H1 (cell line): ENCODE data around the gene ANO2. TPM values are rescaled to one million over a fixed set of nuclear protein-coding genes. Genes with fewer than 3 reads are reported as not detected.

Experiments
- CTCF ChIA-PET: fragments of 300-600 bp; sonication (Branson Sonifier 250); formaldehyde crosslinking; loops from one replicate; lab custom pipeline; 2021; ENCODE audit not compliant: partially characterized antibody; lab: Charles Lee
- POLR2A ChIA-PET: fragments of 300-600 bp; sonication (Branson Sonifier 250); formaldehyde crosslinking; loops from one replicate; lab custom pipeline; 2021; ENCODE audit warnings: inconsistent platforms; ENCODE audit not compliant: partially characterized antibody; lab: Charles Lee
- DNase-seq, 2 experiments: peaks; one replicate each; pipeline versions ENCODE4 v3.0.0 to v3.0.0-alpha.2; 2010 to 2022; ENCODE audit warnings: low spot score in 2 of 2, low read depth in 1 of 2, mixed read lengths in 1 of 2
- FAIRE-seq: peaks from 2 replicates; lab custom pipeline; 2011; peaks lifted over from hg19 to GRCh38; lab: Jason Lieb, UNC
- H2AFZ ChIP-seq: 2 replicates; pipeline ENCODE4 v1.8.1; 2012; ENCODE audit warnings: low read length, inconsistent platforms
- H2AK5ac ChIP-seq: 2 replicates; pipeline ENCODE4 v1.6.1; 2013; ENCODE audit warnings: low read depth, low read length
- H2BK120ac ChIP-seq: replicated peaks from 2 replicates; pipeline ENCODE3; 2013; ENCODE audit warnings: low read depth, low read length, inconsistent platforms
- H2BK12ac ChIP-seq: 2 replicates; pipeline ENCODE4 v1.6.1; 2013; ENCODE audit warnings: low read depth, low read length
- H2BK15ac ChIP-seq: 2 replicates; pipeline ENCODE4 v1.6.1; 2013; ENCODE audit warnings: low read length
- H2BK20ac ChIP-seq: 2 replicates; pipeline ENCODE4 v1.6.1; 2013; ENCODE audit warnings: low read length
- H2BK5ac ChIP-seq: 2 replicates; pipeline ENCODE4 v1.6.1; 2013; ENCODE audit warnings: low read depth, low read length
- H3K14ac ChIP-seq: 2 replicates; pipeline ENCODE4 v1.6.1; 2013; ENCODE audit warnings: inconsistent platforms; ENCODE audit not compliant: insufficient read length
- H3K18ac ChIP-seq: 2 replicates; pipeline ENCODE4 v1.6.1; 2013; ENCODE audit warnings: low read length; ENCODE audit errors: extremely low read depth
- H3K23ac ChIP-seq: 2 replicates; pipeline ENCODE4 v1.6.1; 2013; ENCODE audit warnings: inconsistent platforms; ENCODE audit not compliant: insufficient read length
- H3K23me2 ChIP-seq: 2 replicates; pipeline ENCODE4 v1.6.1; 2013; ENCODE audit warnings: low read depth, low read length
- H3K27ac ChIP-seq: 2 replicates; pipeline ENCODE4 v1.6.1; 2011; ENCODE audit warnings: low read depth, low read length, inconsistent platforms
- H3K27me3 ChIP-seq, 4 experiments: replicated peaks in 1 of 4; 1 replicate in 1 of 4; 2 replicates in 3 of 4; pipeline versions ENCODE4 v1.6.1 to v1.8.1; 2011 to 2013; ENCODE audit warnings: low read length in 3 of 4, mild to moderate bottlenecking in 3 of 4, inconsistent platforms in 2 of 4, mixed read lengths in 2 of 4, moderate library complexity in 1 of 4; ENCODE audit not compliant: control insufficient read depth in 3 of 4, insufficient read depth in 3 of 4; ENCODE audit errors: extremely low read depth in 1 of 4
- H3K36me3 ChIP-seq, 4 experiments: 2 replicates each; pipeline versions ENCODE4 v1.6.1 to v1.8.1; 2011 to 2013; ENCODE audit warnings: mild to moderate bottlenecking in 4 of 4, low read length in 3 of 4, moderate library complexity in 2 of 4, control low read depth in 1 of 4, inconsistent platforms in 1 of 4; ENCODE audit not compliant: insufficient read depth in 4 of 4, control insufficient read depth in 2 of 4
- H3K4ac ChIP-seq: replicated peaks from 2 replicates; pipeline ENCODE3; 2013; ENCODE audit warnings: low read length, low read depth, mixed read lengths, inconsistent platforms; ENCODE audit not compliant: insufficient read length
- H3K4me1 ChIP-seq, 4 experiments: replicated peaks in 1 of 4; 1 replicate in 1 of 4; 2 replicates in 3 of 4; pipeline versions ENCODE4 v1.6.1 to v1.8.1; 2011 to 2013; ENCODE audit warnings: low read length in 3 of 4, inconsistent platforms in 2 of 4, mixed read lengths in 1 of 4; ENCODE audit not compliant: insufficient read depth in 4 of 4, control insufficient read depth in 3 of 4
- H3K4me2 ChIP-seq, 2 experiments: 2 replicates each; pipeline versions ENCODE4 v1.6.1 to v1.8.1; 2011 to 2013; ENCODE audit warnings: low read depth in 2 of 2, low read length in 2 of 2, control low read depth in 1 of 2, inconsistent platforms in 1 of 2, mild to moderate bottlenecking in 1 of 2; ENCODE audit not compliant: insufficient read depth in 1 of 2
- H3K4me3 ChIP-seq, 4 experiments: fragments of 200-600, 300-600 bp in 1 of 4; sonication (generic), shearing (Covaris generic), sonication (Bioruptor Twin) in 1 of 4; 2 replicates each; pipeline versions ENCODE4 v1.5.1 to v1.8.1; 2011 to 2016; ENCODE audit warnings: low read length in 4 of 4, low read depth in 3 of 4, control low read depth in 2 of 4, inconsistent platforms in 2 of 4, mild to moderate bottlenecking in 2 of 4, mixed read lengths in 1 of 4, moderate library complexity in 1 of 4; ENCODE audit not compliant: insufficient read depth in 2 of 4; ENCODE audit errors: extremely low read depth in 1 of 4
- H3K56ac ChIP-seq: replicated peaks from 2 replicates; pipeline ENCODE3; 2013; ENCODE audit warnings: low read depth, mild to moderate bottlenecking, mixed read lengths, low read length, inconsistent platforms; ENCODE audit not compliant: insufficient read length
- H3K79me1 ChIP-seq: 2 replicates; pipeline ENCODE4 v1.6.1; 2013; ENCODE audit warnings: low read depth, low read length, control low read depth
- H3K79me2 ChIP-seq, 2 experiments: 2 replicates each; pipeline versions ENCODE4 v1.6.1 to v1.8.1; 2012 to 2013; ENCODE audit warnings: low read length in 2 of 2, mild to moderate bottlenecking in 2 of 2, inconsistent platforms in 1 of 2; ENCODE audit not compliant: insufficient read depth in 2 of 2, control insufficient read depth in 1 of 2
- H3K9ac ChIP-seq, 4 experiments: replicated peaks in 1 of 4; 1 replicate in 1 of 4; 2 replicates in 3 of 4; pipeline versions ENCODE4 v1.6.1 to v1.8.1; 2011 to 2013; ENCODE audit warnings: low read depth in 3 of 4, low read length in 3 of 4, control low read depth in 2 of 4, mild to moderate bottlenecking in 2 of 4, moderate library complexity in 2 of 4, inconsistent platforms in 1 of 4; ENCODE audit errors: extremely low read depth in 1 of 4
- H3K9me3 ChIP-seq, 2 experiments: 2 replicates each; pipeline versions ENCODE4 v1.6.1 to v1.8.1; 2012 to 2013; ENCODE audit warnings: mild to moderate bottlenecking in 2 of 2, moderate library complexity in 2 of 2, control low read depth in 1 of 2, inconsistent platforms in 1 of 2, low read depth in 1 of 2, low read length in 1 of 2, mixed read lengths in 1 of 2; ENCODE audit not compliant: insufficient read depth in 2 of 2
- H4K20me1 ChIP-seq, 2 experiments: replicated peaks in 1 of 2; 2 replicates each; pipeline versions ENCODE3 to v1.8.1; 2011 to 2013; ENCODE audit warnings: inconsistent platforms in 2 of 2, low read length in 2 of 2, mild to moderate bottlenecking in 1 of 2; ENCODE audit not compliant: insufficient read depth in 2 of 2, control insufficient read depth in 1 of 2
- H4K5ac ChIP-seq: 2 replicates; pipeline ENCODE4 v1.6.1; 2013; ENCODE audit warnings: low read length, low read depth, mixed read lengths, inconsistent platforms; ENCODE audit not compliant: insufficient read length
- H4K8ac ChIP-seq: 2 replicates; pipeline ENCODE4 v1.8.0; 2013; ENCODE audit warnings: mild to moderate bottlenecking, moderate library complexity, low read length, inconsistent platforms; ENCODE audit not compliant: insufficient read depth; ENCODE audit errors: extremely low read depth
- H4K91ac ChIP-seq: replicated peaks from 2 replicates; pipeline ENCODE3; 2013; ENCODE audit warnings: low read length, mixed read lengths, inconsistent platforms; ENCODE audit not compliant: insufficient read length
- JUN ChIP-seq: IDR thresholded peaks from 2 replicates; pipeline ENCODE4 v1.6.1; 2011; ENCODE audit warnings: low read depth, mild to moderate bottlenecking, improper control_type of control experiment, low read length
- POU5F1 ChIP-seq: IDR thresholded peaks from 2 replicates; pipeline ENCODE4 v1.6.1; 2011; ENCODE audit warnings: low read depth, mild to moderate bottlenecking, low read length, moderate library complexity
- WGBS, 2 experiments: shearing (Covaris generic) in 1 of 2; methylation state at CpG; one replicate each; pipeline versions ENCODE4 v1.1.6 to v1.1.7; 2013 to 2015; ENCODE audit warnings: low lambda C conversion rate in 2 of 2, mixed read lengths in 2 of 2, inconsistent platforms in 1 of 2, low coverage in 1 of 2, missing lambda C conversion rate in 1 of 2; ENCODE audit not compliant: insufficient replicate concordance in 2 of 2, insufficient coverage in 1 of 2, insufficient read length in 1 of 2; ENCODE audit errors: extremely low coverage in 1 of 2, missing lambda C conversion rate in 1 of 2; 5-methylcytosine and 5-hydroxymethylcytosine counted together
- polyA plus RNA-seq, 7 experiments: library from polyadenylated mRNA; depleted of rRNA in 3 of 7; stranded (reverse) in 5 of 7; unstranded in 2 of 7; fragments of >200 nt in 5 of 7; fragments of 200-250 nt in 2 of 7; gene quantifications; 1 replicate in 5 of 7; 2 replicates in 1 of 7; 4 replicates in 1 of 7; pipeline versions ENCODE4 v1.2.1 to v1.2.3, GENCODE V29; 2011 to 2013; ENCODE audit warnings: missing spikeins in 2 of 7, mixed read lengths in 2 of 7
- total RNA-seq: library from RNA; stranded (reverse); fragmentation: NEBNext Ultra II Directional; extraction: Animal tissue kit (Norgen Biotek cat#: 25700); gene quantifications from 2 replicates; pipeline ENCODE4 v1.2.1, GENCODE V29; 2021

ANO2 gene
- total and polyA plus RNA-seq, 2 of the 8 experiments (the other 6 are each of a cell fraction or from before 2014, with no cell fraction given) = 1.9 to 5.5 TPM

DNA sequence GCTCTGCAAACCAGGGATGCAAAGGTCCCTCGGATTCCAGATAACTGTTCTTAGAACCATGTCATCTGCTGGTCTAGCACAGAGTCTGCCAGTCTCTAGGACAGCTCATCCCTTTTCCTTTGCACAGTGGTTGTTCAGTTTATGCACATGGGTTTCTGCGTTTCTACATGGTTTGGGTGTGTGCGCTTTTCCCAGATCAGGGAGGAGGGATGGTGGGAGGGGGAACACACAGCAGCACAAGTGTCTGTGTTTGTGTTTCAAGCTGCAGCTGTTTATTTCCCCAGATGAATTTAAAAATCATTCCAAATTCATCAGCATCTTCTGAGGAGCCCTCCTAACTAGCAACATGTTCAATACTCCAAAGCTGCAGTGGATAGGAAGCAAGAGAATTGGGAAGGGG, 45.4 kb downstream of the ANO2 start:
- ChIA-PET POLR2A (interaction anchor here (0.8 to 1.5 kb wide), 2 partner anchors 21 to 75 kb away, joined by 3 read pairs; no protein-coding TSS in a partner anchor), CTCF (interaction anchor here (0.7 to 2.1 kb wide), 19 partner anchors 9 to 727 kb away, joined by 3 to 15 read pairs (median 6); no protein-coding TSS in a partner anchor)
- no peak overlapping the region for H3K23ac ChIP-seq
- no peak for DNase-seq
- H4K8ac ChIP-seq = no peak overlapping the region
- H3K14ac ChIP-seq = no peak overlapping the region
- no peak overlapping the region for H3K18ac ChIP-seq
- H3K36me3 ChIP-seq = no peaks in the 10 kb centered on the region
- H3K4me1 ChIP-seq = no peaks in the 10 kb centered on the region
- TF ChIP-seq JUN = no peak
- TF ChIP-seq POU5F1 = no peak
- H3K4ac ChIP-seq = no peak overlapping the region
- H4K20me1 ChIP-seq = no peaks in the 10 kb centered on the region
- H2AFZ ChIP-seq = no peak overlapping the region
- H3K27ac ChIP-seq = no peak overlapping the region
- H4K5ac ChIP-seq = no peak overlapping the region
- H2AK5ac ChIP-seq = no peak overlapping the region
- H3K27me3 ChIP-seq = no peaks in the 10 kb centered on the region
- no peak overlapping the region for H4K91ac ChIP-seq
- H3K4me2 ChIP-seq = no peak overlapping the region
- no peaks in the 10 kb centered on the region for H3K79me2 ChIP-seq
- H3K23me2 ChIP-seq = no peaks in the 10 kb centered on the region
- H2BK5ac ChIP-seq = no peak overlapping the region
- no peak overlapping the region for H3K56ac ChIP-seq
- no peaks in the 10 kb centered on the region for H3K9me3 ChIP-seq
- no peaks in the 10 kb centered on the region for H3K79me1 ChIP-seq
- no peak overlapping the region for H2BK120ac ChIP-seq
- H2BK20ac ChIP-seq = no peak overlapping the region
- H2BK12ac ChIP-seq = no peak overlapping the region
- H3K4me3 ChIP-seq = no peak overlapping the region
- FAIRE-seq = no peak
- H2BK15ac ChIP-seq = no peak overlapping the region
- 85% methylated on average over 3 of the region's 3 CpGs; no CpG with 5 or more reads in 1 of the 2 experiments for WGBS, 2 experiments
- H3K9ac ChIP-seq = no peak overlapping the region
